Gastroesophageal sphincter (tissue), 2 donors: ENCODE results near the gene HADH.

Experiments used
- EP300 ChIP-seq: sonication (generic); formaldehyde crosslinking; IDR thresholded peaks from one replicate; pipeline ENCODE4 v1.6.1; 2017; ENCODE audit warnings: antibody characterized with exemption, mild to moderate bottlenecking
- POLR2A ChIP-seq, 2 donors: fragments of 450-650 bp; IDR thresholded peaks; one replicate each; pipeline ENCODE4 v1.6.1; 2017; ENCODE audit warnings: antibody characterized with exemption in 2 of 2, mild to moderate bottlenecking in 2 of 2, moderate library complexity in 1 of 2

DNA sequence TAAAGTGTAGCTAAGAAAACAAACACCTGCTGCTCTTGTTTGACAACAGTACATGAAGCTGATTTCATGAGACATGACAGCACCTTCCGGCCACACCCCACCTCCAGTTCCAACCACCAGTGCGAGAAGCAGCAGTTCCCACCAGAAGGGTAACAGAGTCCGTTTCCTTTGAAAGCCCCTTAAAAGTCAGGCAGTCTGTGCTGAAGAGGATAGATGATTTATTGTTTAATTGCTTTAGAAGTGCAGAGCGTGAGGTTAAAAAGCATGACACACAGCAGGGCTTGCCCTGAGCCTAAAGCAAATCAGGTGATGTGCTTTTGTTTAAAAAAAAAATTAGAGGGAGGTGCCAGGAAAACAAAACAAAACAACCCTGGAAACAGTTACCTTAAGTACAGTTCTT is 82.6 kb downstream of the HADH start:
- TF ChIP-seq POLR2A (IDR thresholded peaks at IDR 0.05) (no peak), EP300 (no peak)
